Measurements from ENCODE around the gene BCL7A.
"Not testable (repeated sequence)": the region's sequence is repeated elsewhere in the genome, so short reads cannot be mapped to it uniquely, and the experiment has no call there.

BCL7A gene

DNA sequence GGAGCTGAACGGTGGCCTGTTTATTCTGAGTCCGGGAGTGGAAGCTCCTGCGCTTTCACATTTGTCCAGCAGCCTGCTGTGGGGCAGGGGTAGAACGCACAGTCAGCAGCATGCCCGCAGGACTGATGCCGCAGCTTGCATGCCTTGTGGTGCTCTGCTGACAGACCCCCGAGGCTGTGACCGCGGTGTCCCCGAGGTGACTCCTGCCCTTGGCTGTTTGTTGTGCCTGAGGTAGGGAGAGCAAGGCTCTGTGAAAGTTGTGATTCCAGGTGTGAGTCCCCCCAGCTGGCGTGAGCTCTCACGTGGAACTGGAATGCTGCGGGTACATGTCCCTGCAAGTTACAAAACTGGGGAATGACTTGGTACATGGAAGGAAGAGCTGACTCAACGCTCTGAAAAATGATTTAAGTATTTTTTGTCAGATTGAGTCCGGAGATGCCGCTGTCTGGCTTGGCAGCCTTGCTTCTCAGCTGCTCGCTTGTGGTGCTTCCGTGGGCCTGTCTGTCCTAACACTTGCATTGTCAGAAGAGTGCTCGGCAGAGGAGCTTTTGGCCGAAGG is 75.0 kb downstream of the BCL7A start:
- no peak for DNase-seq

DNA sequence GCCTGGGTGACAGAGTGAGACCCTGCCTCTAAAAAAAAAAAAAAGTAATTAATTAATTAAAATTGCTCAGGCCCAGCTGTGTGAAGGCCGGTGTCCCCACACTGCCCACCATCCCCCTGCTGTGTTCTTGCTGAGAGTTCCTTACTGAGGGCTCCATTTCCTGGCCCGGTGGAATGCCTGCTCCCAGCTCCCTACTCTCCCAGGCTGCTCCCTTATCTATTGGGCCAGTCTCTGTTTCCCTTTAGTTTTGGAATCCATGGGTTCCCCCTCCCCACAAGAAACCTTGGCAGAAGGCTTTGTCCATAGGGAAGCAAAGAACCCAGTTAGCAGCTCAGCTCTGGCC is 75.9 kb downstream of the BCL7A start:
- DNase-seq = no peak

DNA sequence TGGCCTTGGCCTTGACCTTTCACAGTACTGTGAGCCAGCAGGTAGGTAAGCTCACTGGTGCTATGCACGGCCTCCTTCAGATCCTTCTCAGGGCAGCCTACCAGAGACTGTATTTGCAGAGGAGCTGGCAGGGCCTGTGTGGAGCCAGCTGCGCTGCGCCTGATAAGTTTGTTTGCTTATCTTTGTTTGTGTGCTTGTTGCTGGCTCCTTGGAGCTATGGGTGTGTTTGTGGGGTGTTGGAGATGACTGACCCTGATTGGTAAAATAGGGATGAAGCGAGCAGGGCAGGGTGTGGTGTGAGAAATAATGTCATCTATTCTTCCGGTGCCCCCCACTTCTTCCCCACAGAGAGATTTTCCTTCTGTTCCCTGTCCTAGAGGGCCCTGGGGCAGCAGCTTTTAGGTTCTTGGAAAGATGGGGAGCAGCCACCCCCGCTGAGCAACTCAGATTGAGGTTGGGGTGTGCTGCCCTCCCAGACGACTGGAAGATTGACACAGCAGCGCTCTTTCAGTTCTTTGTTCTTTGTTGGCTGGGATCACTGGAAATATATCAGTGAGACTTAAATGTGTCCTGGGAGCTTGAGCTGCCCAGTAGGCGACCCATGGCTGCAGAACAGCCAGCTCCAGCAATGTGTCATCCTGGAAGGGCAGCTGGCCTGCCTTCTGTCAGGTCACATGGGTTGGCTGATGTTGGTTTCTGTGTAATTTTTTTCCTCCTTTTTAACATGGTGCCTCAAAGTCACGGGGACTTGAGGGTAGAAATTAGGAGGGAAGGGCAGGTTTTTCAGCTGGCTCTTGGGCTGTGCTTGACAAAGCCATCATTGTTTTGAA is 76.5 kb downstream of the BCL7A start:
- DNase-seq = peak; percentile 74

DNA sequence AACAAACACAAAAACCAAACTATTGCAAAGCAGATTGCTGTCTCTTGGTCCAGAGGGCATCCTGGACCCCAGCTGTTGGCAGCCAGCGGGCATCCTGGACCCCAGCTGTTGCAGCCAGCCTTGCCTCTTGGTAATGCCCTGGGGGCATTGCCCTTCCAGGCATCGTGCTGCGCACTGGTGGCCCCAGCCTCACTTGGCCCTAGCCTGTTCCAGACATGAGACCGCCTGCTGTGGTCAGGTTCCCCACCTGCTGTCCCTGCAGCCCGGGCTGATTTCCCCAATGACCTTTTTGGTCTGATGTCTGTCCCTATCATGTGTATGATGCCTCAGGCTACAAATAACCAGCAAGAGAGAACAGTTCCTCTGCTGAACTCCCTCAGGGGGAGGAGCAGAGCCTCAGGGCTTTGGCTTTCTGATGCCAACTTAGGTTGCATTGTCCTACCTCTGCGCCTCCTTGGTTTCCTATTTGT is 77.6 kb downstream of the BCL7A start:
- no peak for DNase-seq

DNA sequence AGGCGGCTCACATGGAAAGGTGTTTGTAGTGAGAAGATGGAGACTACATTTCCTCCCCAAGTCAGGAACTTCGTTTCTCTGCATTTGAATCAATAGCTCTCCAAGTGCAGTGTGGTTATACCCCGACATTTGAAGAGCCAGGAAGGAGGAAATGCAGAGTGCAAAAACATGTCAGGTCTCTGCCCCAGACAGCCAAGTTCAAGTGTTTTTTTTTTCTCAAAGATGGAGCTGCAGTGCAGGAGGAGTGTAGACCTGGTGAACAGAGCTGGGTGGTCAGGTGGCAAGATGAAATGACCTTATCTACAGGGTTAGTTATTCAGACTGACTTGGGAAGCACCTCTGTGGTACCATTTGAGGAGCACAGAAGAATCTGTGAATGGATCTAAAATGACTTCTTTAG is 78.2 kb downstream of the BCL7A start:
- DNase-seq = no peak

DNA sequence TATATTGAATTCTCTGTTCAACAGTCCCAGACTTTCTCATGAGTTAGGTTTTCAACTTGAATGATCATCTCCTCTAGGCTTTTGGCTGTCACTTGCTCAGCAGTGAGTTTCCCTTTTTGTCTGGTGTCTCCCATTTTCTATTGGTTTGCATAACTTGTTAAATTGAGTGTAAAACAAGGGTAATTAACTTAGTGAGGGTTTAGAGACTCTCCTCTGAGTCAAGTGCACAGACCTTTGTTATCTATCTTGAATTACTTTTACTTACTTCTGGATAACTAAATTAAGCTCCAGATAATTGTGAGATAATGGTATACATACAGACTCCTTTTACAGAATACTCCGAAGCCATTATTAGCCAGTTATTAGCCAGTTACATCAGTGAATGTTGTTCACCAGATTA is 78.9 kb downstream of the BCL7A start:
- no peak for DNase-seq

DNA sequence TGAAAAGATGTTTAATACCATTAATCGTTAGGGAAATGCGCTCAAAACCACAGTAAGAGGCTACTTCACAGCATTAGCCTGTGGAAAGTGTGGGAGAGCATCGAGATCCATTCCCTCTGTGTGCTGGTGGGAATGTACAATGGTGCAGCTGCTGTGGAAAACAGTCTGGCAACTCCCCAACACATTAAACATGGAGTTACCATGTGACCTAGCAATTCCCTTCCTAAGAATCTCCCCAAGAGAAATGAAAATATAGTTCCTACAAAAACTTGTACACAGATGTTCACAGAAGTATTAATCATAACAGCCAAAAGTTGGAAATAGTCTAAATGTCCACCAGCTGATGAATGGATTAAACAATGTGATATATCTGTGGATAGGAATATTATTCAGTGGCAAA is 80.6 kb downstream of the BCL7A start:
- no peak for DNase-seq

DNA sequence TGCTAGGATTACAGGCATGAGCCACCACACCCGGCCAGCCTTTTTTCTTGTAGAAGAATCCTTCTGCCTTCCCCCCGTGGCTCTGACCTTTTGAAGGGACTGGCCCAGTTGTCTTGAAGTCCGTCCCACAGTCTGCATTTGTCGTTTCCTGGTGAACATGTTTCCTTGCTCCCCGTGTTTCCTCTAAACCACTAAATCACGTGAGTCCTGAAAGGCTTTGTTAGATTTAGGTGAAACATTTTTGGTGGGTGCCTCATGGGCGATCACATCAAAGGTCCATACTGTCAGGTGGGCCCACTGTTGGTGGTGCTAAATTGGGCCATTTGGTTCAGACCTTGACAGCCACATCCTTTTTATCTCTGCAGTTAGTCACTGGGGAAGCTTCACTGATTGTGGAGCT is 83.2 kb downstream of the BCL7A start:
- DNase-seq = no peak

DNA sequence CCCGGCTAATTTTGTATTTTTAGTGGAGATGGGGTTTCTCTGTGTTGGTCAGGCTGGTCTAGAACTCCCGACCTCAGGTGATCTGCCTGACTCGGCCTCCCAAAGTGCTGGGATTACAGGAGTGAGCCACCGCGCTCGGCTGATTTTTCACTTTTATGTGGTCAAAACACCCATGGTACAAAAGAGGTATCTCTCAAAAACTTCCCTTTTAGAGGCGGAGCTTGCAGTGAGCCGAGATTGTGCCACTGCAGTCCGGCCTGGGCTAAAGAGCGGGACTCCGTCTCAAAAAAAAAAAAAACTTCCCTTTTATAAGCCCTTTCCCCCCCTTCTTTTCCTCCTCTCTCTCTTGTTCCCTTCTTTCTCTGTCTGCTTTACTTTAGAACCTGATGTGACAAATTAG is 83.8 kb downstream of the BCL7A start:
- not testable (repeated sequence) for DNase-seq

DNA sequence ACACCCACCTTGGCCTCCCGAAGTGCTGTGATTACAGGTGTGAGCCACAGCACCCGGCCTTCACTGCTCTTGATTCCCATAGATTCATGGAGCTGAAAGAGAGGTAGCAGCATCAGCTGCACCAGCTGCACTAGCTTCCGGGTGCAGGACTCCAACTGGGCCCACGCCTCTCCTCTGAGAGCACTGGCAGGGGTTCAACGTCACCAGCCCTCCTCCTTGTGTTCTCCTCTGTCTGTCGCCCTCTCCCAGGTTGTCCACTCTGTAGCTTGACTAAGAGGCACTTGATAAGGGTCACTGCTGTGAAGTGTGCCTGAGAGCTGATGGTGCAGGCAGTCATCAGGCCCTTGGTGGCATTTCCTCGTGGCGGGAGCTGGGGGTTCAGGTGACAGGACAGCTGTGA is 85.2 kb downstream of the BCL7A start:
- peak; percentile 89 for DNase-seq

DNA sequence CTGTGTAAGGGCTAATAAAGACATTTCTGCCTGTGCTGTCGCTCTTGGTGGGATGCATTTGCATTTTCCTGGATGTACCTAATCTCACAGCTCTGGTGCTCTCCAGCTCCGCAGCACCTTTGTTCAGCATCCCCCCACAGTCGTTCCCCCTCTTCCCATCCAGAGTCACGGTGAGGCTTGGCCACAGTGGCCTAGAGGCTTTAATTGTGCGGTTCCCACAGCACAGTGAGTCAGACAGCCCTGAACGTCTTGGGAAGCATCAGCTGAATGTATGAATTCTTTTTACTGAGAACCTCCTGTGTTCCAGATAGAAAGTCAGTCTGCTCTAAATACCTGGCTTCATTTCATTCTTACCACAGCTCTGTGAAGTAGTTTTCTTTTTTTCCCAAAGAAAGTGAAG is 85.6 kb downstream of the BCL7A start:
- no peak for DNase-seq

DNA sequence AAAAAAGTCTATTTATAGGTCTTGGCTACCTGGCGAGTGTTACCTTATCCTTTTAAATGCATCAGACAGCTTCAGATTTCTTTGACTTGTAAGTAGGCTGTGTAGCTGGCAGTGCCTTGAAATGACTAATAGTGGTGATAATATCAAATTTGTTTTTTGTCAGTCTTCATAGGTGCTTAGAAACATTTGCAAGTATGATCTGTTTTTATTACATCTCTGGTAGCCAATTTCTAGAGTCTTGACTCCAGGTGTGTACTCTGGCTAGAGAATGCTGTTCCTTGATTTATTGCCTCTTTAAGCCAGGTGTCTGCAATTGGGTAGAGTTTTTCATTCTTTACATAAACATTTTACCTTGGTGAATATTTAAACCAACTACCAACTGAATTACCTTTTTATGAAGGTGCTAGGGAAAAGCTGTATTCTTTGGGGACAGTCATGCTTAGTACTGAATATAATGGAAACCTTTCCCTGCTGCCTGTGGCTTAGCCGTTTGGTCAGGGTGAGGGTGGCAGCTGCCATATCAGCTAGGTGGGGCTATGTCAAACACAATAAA is 89.5 kb downstream of the BCL7A start:
- peak; percentile 57 for DNase-seq

Data from NCI-H345 (cell line).